Right lobe of liver (tissue), 4 donors: ENCODE measurements around the gene SPOCK2.
"Not testable (repeated sequence)": the region's sequence is repeated elsewhere in the genome, so short reads cannot be mapped to it uniquely, and the experiment has no call there.

Source experiments
- POLR2A ChIP-seq: fragments of 450-650 bp; IDR thresholded peaks from one replicate; pipeline ENCODE4 v1.6.1; 2017; ENCODE audit warnings: antibody characterized with exemption, mild to moderate bottlenecking
- TF ChIP-seq, protein P1 (sequence below), 4 donors: fragments of 200-600 bp in 3 of 4; fragments of 450-650 bp in 1 of 4; IDR thresholded peaks; one replicate each; pipeline versions ENCODE4 v1.5.1 to v1.8.0; 2016 to 2022; ENCODE audit warnings: antibody characterized with exemption in 4 of 4, mild to moderate bottlenecking in 2 of 4
- donor health status: DM: no; HTN: no; CAD: no.
- donor health status: DM: no; HTN: no; CAD: no.
- donor health status: DM: no; HTN: yes; CAD: no.

- TF ChIP-seq, protein P1, sequence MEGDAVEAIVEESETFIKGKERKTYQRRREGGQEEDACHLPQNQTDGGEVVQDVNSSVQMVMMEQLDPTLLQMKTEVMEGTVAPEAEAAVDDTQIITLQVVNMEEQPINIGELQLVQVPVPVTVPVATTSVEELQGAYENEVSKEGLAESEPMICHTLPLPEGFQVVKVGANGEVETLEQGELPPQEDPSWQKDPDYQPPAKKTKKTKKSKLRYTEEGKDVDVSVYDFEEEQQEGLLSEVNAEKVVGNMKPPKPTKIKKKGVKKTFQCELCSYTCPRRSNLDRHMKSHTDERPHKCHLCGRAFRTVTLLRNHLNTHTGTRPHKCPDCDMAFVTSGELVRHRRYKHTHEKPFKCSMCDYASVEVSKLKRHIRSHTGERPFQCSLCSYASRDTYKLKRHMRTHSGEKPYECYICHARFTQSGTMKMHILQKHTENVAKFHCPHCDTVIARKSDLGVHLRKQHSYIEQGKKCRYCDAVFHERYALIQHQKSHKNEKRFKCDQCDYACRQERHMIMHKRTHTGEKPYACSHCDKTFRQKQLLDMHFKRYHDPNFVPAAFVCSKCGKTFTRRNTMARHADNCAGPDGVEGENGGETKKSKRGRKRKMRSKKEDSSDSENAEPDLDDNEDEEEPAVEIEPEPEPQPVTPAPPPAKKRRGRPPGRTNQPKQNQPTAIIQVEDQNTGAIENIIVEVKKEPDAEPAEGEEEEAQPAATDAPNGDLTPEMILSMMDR (IDR thresholded peaks at IDR 0.05): not testable (repeated sequence)
- TF ChIP-seq POLR2A: not testable (repeated sequence)
Observed at GRCh38 chr10:72108004-72108370, 19.6 kb upstream of the SPOCK2 start.
